Osteocyte (in vitro differentiated cells): ENCODE measurements around the gene YPEL1. TPM values are rescaled to one million over a fixed set of nuclear protein-coding genes. Genes with fewer than 3 reads are reported as not detected.

ENCODE experiments used
- DNase-seq: peaks from one replicate; pipeline ENCODE4 v3.0.0; 2021; ENCODE audit warnings: mixed read lengths; ENCODE audit not compliant: unreplicated experiment; ENCODE audit errors: extremely low spot score
- H3K27ac Mint-ChIP-seq: one replicate; pipeline ENCODE4 v1.8.0; 2021; ENCODE audit warnings: mild to moderate bottlenecking, mixed read lengths; ENCODE audit not compliant: unreplicated experiment
- H3K27me3 Mint-ChIP-seq: one replicate; pipeline ENCODE4 v1.8.0; 2021; ENCODE audit warnings: mixed read lengths; ENCODE audit not compliant: unreplicated experiment
- H3K36me3 Mint-ChIP-seq: one replicate; pipeline ENCODE4 v1.8.0; 2021; ENCODE audit warnings: mixed read lengths; ENCODE audit not compliant: unreplicated experiment
- H3K4me1 Mint-ChIP-seq: one replicate; pipeline ENCODE4 v1.8.0; 2021; ENCODE audit warnings: mixed read lengths; ENCODE audit not compliant: unreplicated experiment
- H3K4me3 Mint-ChIP-seq: one replicate; pipeline ENCODE4 v1.8.0; 2021; ENCODE audit warnings: mild to moderate bottlenecking, moderate library complexity, mixed read lengths; ENCODE audit not compliant: unreplicated experiment
- H3K9me3 Mint-ChIP-seq: one replicate; pipeline ENCODE4 v1.8.0; 2021; ENCODE audit warnings: mixed read lengths; ENCODE audit not compliant: unreplicated experiment
- CTCF ChIP-seq: fragments of 200-600 bp; sonication (generic); IDR thresholded peaks from 2 replicates; pipeline ENCODE4 v1.5.0; 2021; ENCODE audit warnings: antibody characterized with exemption, mild to moderate bottlenecking, moderate library complexity
- total RNA-seq: library from RNA; stranded (reverse); gene quantifications from 2 replicates; pipeline ENCODE4 v1.2.1, GENCODE V29; 2021

YPEL1 gene
- total RNA-seq, 1 donor from 2014 or later = 14.7 TPM

DNA sequence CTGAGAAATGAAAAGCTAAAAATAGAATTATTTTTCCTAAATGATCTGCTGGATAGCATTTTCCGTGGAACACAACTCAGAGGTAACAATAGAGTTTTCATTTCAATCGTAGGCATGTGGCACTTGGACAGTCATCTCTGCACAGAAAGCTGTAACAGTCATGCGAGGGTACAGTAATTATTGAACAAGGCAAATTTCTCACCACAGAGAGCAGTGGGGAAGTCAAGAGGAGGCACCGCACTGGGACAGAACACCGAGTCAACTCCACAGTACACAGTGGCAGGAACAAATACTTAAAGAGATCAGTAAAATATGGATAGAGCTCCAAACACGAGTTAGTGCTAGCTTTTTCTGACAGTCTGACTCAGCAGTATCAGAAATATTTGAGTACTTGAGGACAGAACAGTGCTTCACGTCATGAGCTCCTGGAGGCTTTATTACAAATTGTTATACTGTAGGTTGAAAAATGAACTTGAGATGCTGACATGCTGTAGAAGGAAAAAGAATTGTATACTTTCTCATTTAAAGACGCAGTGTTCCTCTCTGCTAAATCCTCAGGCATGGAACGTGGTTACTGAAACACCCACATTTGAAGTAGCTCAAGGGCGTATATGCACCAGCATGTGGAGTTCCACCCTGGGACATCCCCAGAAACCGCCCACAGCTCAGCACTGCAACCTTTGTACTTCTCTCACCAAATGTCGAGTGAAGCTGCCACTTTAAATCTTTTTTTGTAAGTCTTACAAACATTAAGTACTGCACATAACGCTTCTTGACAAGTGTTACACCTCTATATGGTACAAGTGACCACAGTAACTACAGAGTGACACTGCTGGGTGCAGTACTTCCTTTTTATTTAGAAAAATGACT is 27.4 kb upstream of the YPEL1 start:
- Mint-ChIP-seq H3K9me3 (no peaks in the 10 kb centered on the region), H3K4me1 (peaks cover 6% of the 10 kb centered on the region), H3K27ac (no peak overlapping the region), H3K4me3 (no peak overlapping the region), H3K36me3 (peaks cover 49% of the 10 kb centered on the region), H3K27me3 (no peaks in the 10 kb centered on the region)
- DNase-seq = no peak
- no peak for TF ChIP-seq CTCF

- Mint-ChIP-seq H3K4me1 (peaks cover 8% of the 10 kb centered on the region), H3K9me3 (no peaks in the 10 kb centered on the region), H3K36me3 (peaks cover 50% of the 10 kb centered on the region), H3K27ac (no peak overlapping the region), H3K27me3 (no peaks in the 10 kb centered on the region), H3K4me3 (no peak overlapping the region)
- DNase-seq = no peak
- TF ChIP-seq CTCF = no peak
Measured at GRCh38 chr22:21761994-21762680, 26.5 kb upstream of the YPEL1 start.

DNA sequence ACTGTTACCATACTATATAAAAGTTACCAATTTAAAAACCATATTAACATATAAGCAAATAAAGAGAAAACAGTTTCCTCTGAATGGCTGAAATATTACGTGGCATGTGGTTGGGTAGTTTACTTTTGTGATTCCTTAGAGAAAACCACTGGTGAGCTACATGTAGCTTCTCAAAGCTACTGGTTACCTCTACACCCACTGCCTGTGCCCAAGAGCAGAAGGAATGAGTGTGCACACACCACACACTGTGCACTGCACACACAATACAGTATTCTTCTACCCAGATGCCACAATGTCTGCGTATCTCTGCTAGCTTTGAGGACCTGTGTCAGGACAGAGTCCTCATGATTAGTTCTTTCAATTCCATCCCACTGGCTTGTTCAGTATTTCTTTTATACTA is 25.5 kb upstream of the YPEL1 start:
- no peak for TF ChIP-seq CTCF
- Mint-ChIP-seq H3K27ac (no peak overlapping the region), H3K36me3 (peaks cover 43% of the 10 kb centered on the region), H3K27me3 (no peaks in the 10 kb centered on the region), H3K4me3 (no peak overlapping the region), H3K4me1 (peaks cover 15% of the 10 kb centered on the region), H3K9me3 (no peaks in the 10 kb centered on the region)
- DNase-seq = no peak

DNA sequence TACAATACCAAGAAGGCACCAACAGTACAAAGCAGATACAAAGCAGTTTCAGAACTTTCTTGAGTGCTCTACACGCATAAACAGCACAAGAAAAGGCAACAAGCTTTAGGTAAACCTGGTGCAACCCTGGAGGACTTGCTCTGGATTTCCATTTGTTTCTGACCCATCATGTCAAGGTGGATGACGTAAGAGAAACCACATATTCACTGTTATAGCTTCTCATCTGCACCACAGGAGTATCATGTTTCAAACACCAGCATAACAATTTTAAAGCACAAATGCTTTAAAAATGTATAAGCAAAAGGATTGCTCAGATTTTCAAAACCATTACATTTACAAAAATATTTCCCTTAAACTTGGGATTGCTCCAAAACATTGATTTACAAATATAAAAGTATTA is 25.0 kb upstream of the YPEL1 start:
- DNase-seq = no peak
- H3K4me1 Mint-ChIP-seq = peaks cover 19% of the 10 kb centered on the region
- H3K9me3 Mint-ChIP-seq = no peaks in the 10 kb centered on the region
- H3K4me3 Mint-ChIP-seq = no peak overlapping the region
- H3K36me3 Mint-ChIP-seq = peaks cover 40% of the 10 kb centered on the region
- no peak overlapping the region for H3K27ac Mint-ChIP-seq
- H3K27me3 Mint-ChIP-seq = no peaks in the 10 kb centered on the region
- TF ChIP-seq CTCF = no peak

DNA sequence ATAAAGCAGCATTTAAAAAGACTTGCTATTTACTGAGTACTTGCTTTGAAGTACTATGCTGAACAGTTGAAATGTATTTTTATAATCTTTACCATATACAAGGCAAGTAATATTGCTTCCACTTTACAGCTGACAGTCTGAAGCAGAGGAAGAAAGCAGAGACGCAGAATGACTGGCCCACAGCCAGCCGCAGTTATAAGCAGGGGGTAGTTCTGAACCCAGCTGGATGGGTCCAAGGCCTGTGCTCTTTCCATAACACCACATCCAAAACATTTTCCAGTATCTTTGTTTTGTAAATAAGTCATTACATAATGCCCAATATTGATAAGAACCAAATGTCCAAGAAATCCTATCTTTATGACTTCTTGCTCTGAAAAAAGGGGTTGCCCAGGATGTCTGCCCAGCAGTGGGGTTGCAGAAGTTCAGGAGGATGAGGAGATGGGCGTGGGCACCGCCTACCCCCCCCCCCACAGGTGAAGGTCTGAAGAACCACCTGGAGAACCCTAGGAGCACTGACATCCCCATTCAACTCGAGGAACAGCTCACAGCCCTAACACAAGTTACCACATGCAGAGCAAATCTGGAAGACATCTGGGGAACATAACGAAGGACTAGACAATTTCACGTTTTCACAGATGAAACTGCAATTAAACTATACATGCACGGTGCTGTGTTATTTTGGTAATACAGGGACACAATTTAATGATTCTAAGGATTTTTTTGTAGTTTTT is 24.2 kb upstream of the YPEL1 start:
- peaks cover 27% of the 10 kb centered on the region for H3K4me1 Mint-ChIP-seq

More for the DNA sequence above, 24.2 kb upstream of the YPEL1 start:
- H3K27ac Mint-ChIP-seq = no peak overlapping the region
- H3K36me3 Mint-ChIP-seq = peaks cover 36% of the 10 kb centered on the region
- no peaks in the 10 kb centered on the region for H3K27me3 Mint-ChIP-seq
- no peak for DNase-seq
- H3K4me3 Mint-ChIP-seq = no peak overlapping the region
- no peaks in the 10 kb centered on the region for H3K9me3 Mint-ChIP-seq
- no peak for TF ChIP-seq CTCF
